ENCODE results near the gene DGKB. TPM values are rescaled to one million over a fixed set of nuclear protein-coding genes. Genes with fewer than 3 reads are reported as not detected.

The DGKB gene
- total RNA-seq, 3 donors from 2014 or later: not detected

DNA sequence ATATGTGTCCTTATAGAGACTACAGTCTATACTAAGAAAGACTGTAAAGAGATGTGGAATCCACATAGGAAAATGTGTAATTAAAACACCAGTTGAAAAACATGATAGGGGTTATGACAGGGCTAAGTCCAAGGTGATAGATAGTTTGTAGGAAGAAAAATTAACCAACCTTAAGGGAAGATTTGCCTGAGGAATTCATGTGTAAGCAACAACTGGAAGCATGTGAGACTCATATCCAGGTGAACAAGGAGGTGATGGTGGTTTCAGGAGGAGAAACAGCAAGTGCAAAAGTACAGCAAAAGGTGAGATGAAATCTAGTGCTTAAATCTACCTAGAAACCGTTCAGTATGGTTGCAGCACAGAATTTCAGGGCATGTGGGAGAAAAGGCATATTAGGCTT, 696.4 kb downstream of the DGKB start:
- DNase-seq (no peak), ATAC-seq (no peak)
- H3K36me3 Mint-ChIP-seq (ENCODE audit: insufficient read depth): no peaks in the 10 kb centered on the region
- H3K4me3 Mint-ChIP-seq: no peak overlapping the region
- no peaks in the 10 kb centered on the region for H3K4me1 Mint-ChIP-seq (ENCODE audit: low read depth)
- no peaks in the 10 kb centered on the region for H3K9me3 Mint-ChIP-seq
- H3K27me3 Mint-ChIP-seq (ENCODE audit: low read depth): no peaks in the 10 kb centered on the region

DNA sequence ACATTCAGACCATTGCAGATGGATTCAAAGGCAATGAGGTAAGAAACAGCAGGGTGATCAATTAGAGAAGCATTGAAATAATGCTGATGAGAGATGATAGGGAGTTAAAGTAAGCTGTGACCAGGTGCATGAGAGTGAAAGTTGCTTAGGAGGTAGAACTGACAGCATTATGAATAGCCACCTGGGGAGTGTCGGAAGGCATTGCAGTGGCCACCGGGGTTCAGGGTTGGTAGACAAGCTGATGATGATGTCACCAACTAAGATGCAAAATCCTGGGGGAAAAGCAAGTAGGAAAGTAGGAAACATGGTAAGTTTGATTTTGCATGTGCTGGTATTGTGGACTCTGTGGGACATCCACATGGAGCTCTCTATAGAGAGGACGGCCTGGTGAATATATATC, 701.2 kb downstream of the DGKB start:
- ATAC-seq: no peak

GRCh38 chr7:14199336-14199735, 703.2 kb downstream of the DGKB start:
- H3K36me3 Mint-ChIP-seq (ENCODE audit: insufficient read depth): no peaks in the 10 kb centered on the region
- ATAC-seq: no peak
- H3K9me3 Mint-ChIP-seq: no peaks in the 10 kb centered on the region
- no peaks in the 10 kb centered on the region for H3K27me3 Mint-ChIP-seq (ENCODE audit: low read depth)
- no peak for DNase-seq
- no peak overlapping the region for H3K4me3 Mint-ChIP-seq
- H3K4me1 Mint-ChIP-seq (ENCODE audit: low read depth): no peaks in the 10 kb centered on the region

More for the DNA sequence above, 701.2 kb downstream of the DGKB start:
- DNase-seq: no peak
- Mint-ChIP-seq H3K4me1 (ENCODE audit: low read depth) (no peaks in the 10 kb centered on the region), H3K36me3 (ENCODE audit: insufficient read depth) (no peaks in the 10 kb centered on the region), H3K4me3 (no peak overlapping the region), H3K9me3 (no peaks in the 10 kb centered on the region), H3K27me3 (ENCODE audit: low read depth) (no peaks in the 10 kb centered on the region)

GRCh38 chr7:14197280-14197679, 705.3 kb downstream of the DGKB start:
- ATAC-seq: no peak
- no peak for DNase-seq
- Mint-ChIP-seq H3K27me3 (ENCODE audit: low read depth) (no peaks in the 10 kb centered on the region), H3K9me3 (no peaks in the 10 kb centered on the region), H3K4me1 (ENCODE audit: low read depth) (no peaks in the 10 kb centered on the region), H3K4me3 (no peak overlapping the region), H3K36me3 (ENCODE audit: insufficient read depth) (no peaks in the 10 kb centered on the region)

- H3K27me3 Mint-ChIP-seq (ENCODE audit: low read depth): no peaks in the 10 kb centered on the region
- H3K9me3 Mint-ChIP-seq: no peaks in the 10 kb centered on the region
- no peak overlapping the region for H3K4me3 Mint-ChIP-seq
- DNase-seq: no peak
- ATAC-seq: no peak
- H3K4me1 Mint-ChIP-seq (ENCODE audit: low read depth): no peaks in the 10 kb centered on the region
- no peaks in the 10 kb centered on the region for H3K36me3 Mint-ChIP-seq (ENCODE audit: insufficient read depth)
These were observed 706.0 kb downstream of the DGKB start for GRCh38 chr7:14196555-14196954.

- no peaks in the 10 kb centered on the region for H3K27me3 Mint-ChIP-seq (ENCODE audit: low read depth)
These were observed 706.7 kb downstream of the DGKB start for GRCh38 chr7:14195871-14196270.

GRCh38 chr7:14195079-14195478, 707.5 kb downstream of the DGKB start:
- no peak for ATAC-seq
- Mint-ChIP-seq H3K4me1 (ENCODE audit: low read depth) (no peaks in the 10 kb centered on the region), H3K4me3 (no peak overlapping the region), H3K9me3 (no peaks in the 10 kb centered on the region), H3K27me3 (ENCODE audit: low read depth) (no peaks in the 10 kb centered on the region), H3K36me3 (ENCODE audit: insufficient read depth) (no peaks in the 10 kb centered on the region)
- DNase-seq: no peak

More at GRCh38 chr7:14195871-14196270, 706.7 kb downstream of the DGKB start:
- DNase-seq (no peak), ATAC-seq (no peak)
- Mint-ChIP-seq H3K36me3 (ENCODE audit: insufficient read depth) (no peaks in the 10 kb centered on the region), H3K9me3 (no peaks in the 10 kb centered on the region), H3K4me3 (no peak overlapping the region), H3K4me1 (ENCODE audit: low read depth) (no peaks in the 10 kb centered on the region)

DNA sequence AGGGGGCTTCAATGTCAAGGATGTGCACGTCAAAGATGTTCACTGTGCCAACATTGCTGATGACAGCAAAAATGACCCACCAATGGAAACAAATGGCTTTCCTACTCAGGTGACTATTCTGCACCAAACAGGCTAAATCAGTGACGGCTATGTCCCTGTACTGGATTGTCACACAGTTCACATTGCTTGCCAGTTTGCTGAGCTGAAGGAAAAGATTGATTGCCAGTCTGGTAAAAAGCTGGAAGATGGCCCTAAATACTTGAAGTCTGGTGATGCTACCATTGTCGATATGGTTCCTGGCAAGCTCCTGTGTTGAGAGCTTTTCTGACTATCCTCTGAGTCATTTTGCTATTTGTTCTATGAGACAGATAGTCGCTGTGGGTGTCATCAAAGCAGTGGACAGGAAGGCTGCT, 710.9 kb downstream of the DGKB start:
- no peaks in the 10 kb centered on the region for H3K4me1 Mint-ChIP-seq (ENCODE audit: low read depth)
- H3K27me3 Mint-ChIP-seq (ENCODE audit: low read depth): no peaks in the 10 kb centered on the region
- peaks cover 10% of the 10 kb centered on the region for H3K9me3 Mint-ChIP-seq
- no peak for ATAC-seq
- H3K36me3 Mint-ChIP-seq (ENCODE audit: insufficient read depth): no peaks in the 10 kb centered on the region
- DNase-seq: no peak
- no peak overlapping the region for H3K4me3 Mint-ChIP-seq

- H3K27me3 Mint-ChIP-seq (ENCODE audit: low read depth): no peaks in the 10 kb centered on the region
- H3K4me1 Mint-ChIP-seq (ENCODE audit: low read depth): no peaks in the 10 kb centered on the region
- ATAC-seq (no peak), DNase-seq (no peak)
- H3K36me3 Mint-ChIP-seq (ENCODE audit: insufficient read depth): no peaks in the 10 kb centered on the region
- no peak overlapping the region for H3K4me3 Mint-ChIP-seq
- peaks cover 9% of the 10 kb centered on the region for H3K9me3 Mint-ChIP-seq
These were observed 718.2 kb downstream of the DGKB start for GRCh38 chr7:14184292-14184864.

DNA sequence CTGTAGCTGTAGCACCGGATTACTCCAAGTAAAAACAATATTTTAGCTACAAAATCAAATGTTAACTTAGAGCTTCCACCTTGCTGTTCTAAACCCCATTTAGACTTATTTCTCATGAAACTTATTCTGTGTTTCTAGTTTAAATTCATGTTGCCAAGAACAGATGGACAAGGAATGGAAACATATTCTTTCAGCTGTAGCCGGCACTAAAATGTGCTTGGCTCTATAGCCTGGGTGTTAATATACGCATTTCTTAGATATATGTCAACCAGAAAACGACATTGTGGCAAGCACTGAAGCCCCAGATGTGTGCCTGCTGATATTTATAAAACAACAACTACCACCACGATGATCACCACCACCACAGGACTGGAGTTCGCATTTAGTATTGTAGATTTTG, 722.8 kb downstream of the DGKB start:
- H3K4me3 Mint-ChIP-seq: no peak overlapping the region
- ATAC-seq (no peak), DNase-seq (no peak)
- no peaks in the 10 kb centered on the region for H3K4me1 Mint-ChIP-seq (ENCODE audit: low read depth)
- no peaks in the 10 kb centered on the region for H3K9me3 Mint-ChIP-seq
- H3K27me3 Mint-ChIP-seq (ENCODE audit: low read depth): no peaks in the 10 kb centered on the region
- H3K36me3 Mint-ChIP-seq (ENCODE audit: insufficient read depth): no peaks in the 10 kb centered on the region

GRCh38 chr7:14177876-14178275, 724.7 kb downstream of the DGKB start:
- DNase-seq (no peak), ATAC-seq (no peak)
- H3K27me3 Mint-ChIP-seq (ENCODE audit: low read depth): no peaks in the 10 kb centered on the region
- no peak overlapping the region for H3K4me3 Mint-ChIP-seq
- no peaks in the 10 kb centered on the region for H3K4me1 Mint-ChIP-seq (ENCODE audit: low read depth)
- H3K36me3 Mint-ChIP-seq (ENCODE audit: insufficient read depth): no peaks in the 10 kb centered on the region
- H3K9me3 Mint-ChIP-seq: no peaks in the 10 kb centered on the region

DNA sequence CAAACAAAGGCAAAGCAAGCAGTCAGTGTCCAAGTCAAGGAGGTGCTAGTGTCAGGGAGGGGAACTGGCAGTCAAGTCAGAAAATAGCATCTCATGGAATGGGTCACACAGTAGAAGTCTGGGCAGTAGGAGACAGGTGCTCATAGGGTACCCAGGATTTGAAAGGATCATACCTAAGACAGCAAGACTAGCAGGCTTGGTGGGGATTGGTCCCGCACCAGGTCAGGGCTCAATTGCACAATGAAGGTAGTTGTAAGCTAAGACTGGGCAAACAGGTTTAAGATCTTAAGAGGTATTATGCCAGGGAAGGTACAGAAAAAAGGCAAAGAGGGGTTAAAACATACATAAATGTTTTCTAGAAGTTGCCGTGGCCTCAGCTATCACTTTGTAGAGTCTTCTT, 731.7 kb downstream of the DGKB start:
- DNase-seq (no peak), ATAC-seq (no peak)
- no peaks in the 10 kb centered on the region for H3K36me3 Mint-ChIP-seq (ENCODE audit: insufficient read depth)
- H3K9me3 Mint-ChIP-seq: peaks cover 15% of the 10 kb centered on the region
- H3K4me3 Mint-ChIP-seq: no peak overlapping the region
- no peaks in the 10 kb centered on the region for H3K4me1 Mint-ChIP-seq (ENCODE audit: low read depth)
- no peaks in the 10 kb centered on the region for H3K27me3 Mint-ChIP-seq (ENCODE audit: low read depth)

GRCh38 chr7:14158111-14158510, 744.4 kb downstream of the DGKB start:
- DNase-seq: no peak
- peaks cover 8% of the 10 kb centered on the region for H3K9me3 Mint-ChIP-seq
- H3K4me1 Mint-ChIP-seq (ENCODE audit: low read depth): no peaks in the 10 kb centered on the region
- no peak overlapping the region for H3K4me3 Mint-ChIP-seq
- H3K36me3 Mint-ChIP-seq (ENCODE audit: insufficient read depth): no peaks in the 10 kb centered on the region
- no peak for ATAC-seq
- H3K27me3 Mint-ChIP-seq (ENCODE audit: low read depth): no peaks in the 10 kb centered on the region

DNA sequence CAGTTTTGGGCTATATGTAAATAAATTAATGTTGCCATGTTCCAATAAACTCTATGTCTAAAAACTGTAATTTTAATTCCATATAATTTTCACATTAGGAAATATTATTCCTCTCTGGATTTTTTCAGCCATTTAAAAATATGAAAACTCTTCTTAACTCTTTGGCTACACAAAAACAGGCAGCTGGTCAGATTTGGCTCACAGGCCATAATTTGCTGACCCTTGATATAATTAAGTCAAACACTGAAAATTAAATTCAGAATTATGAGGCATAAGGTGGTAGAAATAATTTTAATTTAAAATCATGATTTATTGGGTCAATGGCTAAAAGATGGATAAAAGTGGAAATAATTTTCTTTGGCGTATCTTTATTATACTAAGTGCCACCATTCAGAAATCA, 746.1 kb downstream of the DGKB start:
- ATAC-seq (no peak), DNase-seq (no peak)
- H3K36me3 Mint-ChIP-seq (ENCODE audit: insufficient read depth): no peaks in the 10 kb centered on the region
- H3K4me1 Mint-ChIP-seq (ENCODE audit: low read depth): no peaks in the 10 kb centered on the region
- no peaks in the 10 kb centered on the region for H3K27me3 Mint-ChIP-seq (ENCODE audit: low read depth)
- peaks cover 8% of the 10 kb centered on the region for H3K9me3 Mint-ChIP-seq
- H3K4me3 Mint-ChIP-seq: no peak overlapping the region

DNA sequence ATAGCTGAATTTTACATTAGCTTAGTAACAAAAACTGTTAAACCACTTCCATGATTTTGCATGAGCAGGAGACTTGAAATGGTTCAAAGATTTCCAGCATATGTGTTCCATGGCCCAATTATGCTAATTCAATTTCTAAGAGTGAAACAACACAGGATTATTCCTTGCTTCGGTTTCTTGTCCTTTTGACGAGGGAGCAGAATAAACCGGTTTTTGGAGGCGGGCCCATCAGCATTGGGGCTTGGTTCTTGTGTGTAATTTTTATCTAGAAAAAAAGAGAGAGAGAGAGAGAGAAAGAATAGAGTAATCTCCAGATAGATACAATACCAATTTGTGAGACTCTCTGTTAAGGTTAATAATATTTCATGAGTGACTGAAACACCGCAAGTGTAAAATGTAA, 753.6 kb downstream of the DGKB start:
- H3K27me3 Mint-ChIP-seq (ENCODE audit: low read depth): no peaks in the 10 kb centered on the region
- no peaks in the 10 kb centered on the region for H3K36me3 Mint-ChIP-seq (ENCODE audit: insufficient read depth)
- DNase-seq (no peak), ATAC-seq (no peak)
- H3K4me3 Mint-ChIP-seq: no peak overlapping the region
- no peaks in the 10 kb centered on the region for H3K4me1 Mint-ChIP-seq (ENCODE audit: low read depth)
- no peaks in the 10 kb centered on the region for H3K9me3 Mint-ChIP-seq

DNA sequence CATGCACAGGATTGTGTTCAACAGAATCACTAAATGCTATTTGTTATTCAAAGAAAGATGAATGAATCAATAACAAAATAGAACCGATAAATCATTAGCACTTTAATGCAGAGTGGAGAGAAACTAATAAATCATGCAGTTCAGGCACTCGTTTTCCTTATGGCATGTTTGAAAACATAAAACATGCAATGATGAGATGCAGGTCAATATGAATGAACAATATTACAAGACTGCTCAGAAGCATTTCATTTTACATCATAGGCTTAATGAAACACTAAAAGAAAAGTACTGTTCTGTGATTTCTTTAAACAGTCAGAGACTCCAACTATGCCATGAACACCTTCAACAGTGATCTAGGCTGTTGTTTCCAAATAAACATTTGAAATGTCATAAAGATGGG, 755.0 kb downstream of the DGKB start:
- no peaks in the 10 kb centered on the region for H3K4me1 Mint-ChIP-seq (ENCODE audit: low read depth)
- no peak for DNase-seq
- H3K9me3 Mint-ChIP-seq: no peaks in the 10 kb centered on the region
- H3K27me3 Mint-ChIP-seq (ENCODE audit: low read depth): no peaks in the 10 kb centered on the region
- no peaks in the 10 kb centered on the region for H3K36me3 Mint-ChIP-seq (ENCODE audit: insufficient read depth)
- no peak for ATAC-seq
- H3K4me3 Mint-ChIP-seq: no peak overlapping the region
